Measurements from ENCODE around the gene TMEM109.

The TMEM109 gene

DNA sequence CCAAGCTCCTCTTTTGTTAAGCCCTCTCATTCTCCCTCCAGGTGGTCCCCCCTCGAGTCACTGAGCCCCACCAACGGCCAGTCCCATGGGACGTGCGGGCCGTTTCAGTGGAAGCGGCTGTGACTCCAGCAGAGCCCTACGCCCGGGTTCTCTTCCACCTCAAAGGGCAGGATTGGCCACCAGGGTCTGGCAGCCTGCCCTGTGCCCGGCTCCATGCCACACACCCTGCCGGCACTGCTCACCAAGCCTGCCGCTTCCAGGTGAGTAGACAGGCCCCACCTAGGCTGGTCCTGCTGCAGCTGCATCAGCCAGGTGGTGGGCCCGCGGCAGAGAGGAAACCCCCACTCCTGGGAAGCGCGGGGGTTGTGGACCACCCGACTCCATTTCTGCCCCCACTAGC is 13.6 kb downstream of the TMEM109 start:
- DNase-seq (ENCODE audit: low spot score), result no peak
- no peak overlapping the region for H2BK120ac ChIP-seq (ENCODE audit: low read depth, low read length)
- no peak overlapping the region for H4K91ac ChIP-seq (ENCODE audit: low read depth, low read length, poor library complexity)

DNA sequence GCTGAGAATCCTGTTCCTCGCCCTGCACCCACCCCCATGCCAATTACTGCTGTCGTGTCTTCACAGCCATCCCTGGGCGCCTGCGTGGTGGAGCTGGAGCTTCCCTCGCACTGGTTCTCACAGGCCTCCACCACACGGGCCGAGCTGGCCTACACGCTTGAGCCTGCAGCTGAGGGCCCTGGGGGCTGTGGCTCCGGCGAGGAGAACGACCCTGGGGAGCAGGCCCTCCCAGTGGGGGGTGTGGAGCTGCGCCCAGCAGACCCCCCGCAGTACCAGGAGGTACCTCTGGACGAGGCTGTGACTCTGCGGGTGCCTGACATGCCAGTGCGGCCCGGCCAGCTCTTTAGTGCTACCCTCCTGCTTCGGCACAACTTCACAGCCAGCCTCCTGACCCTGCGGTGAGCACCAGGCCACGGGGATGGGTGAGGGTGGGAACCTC is 14.6 kb downstream of the TMEM109 start:
- H2BK12ac ChIP-seq (ENCODE audit: low read length), result no peak overlapping the region
- H2BK5ac ChIP-seq (ENCODE audit: low read length), result no peak overlapping the region
- no peak overlapping the region for H4K91ac ChIP-seq (ENCODE audit: low read depth, low read length, poor library complexity)
- no peak overlapping the region for H3K18ac ChIP-seq (ENCODE audit: low read length)
- peaks cover 11% of the 10 kb centered on the region for H3K79me1 ChIP-seq (ENCODE audit: low read depth, low read length)
- no peak overlapping the region for H3K4me3 ChIP-seq (ENCODE audit: low read length in 2 of 2)
- H3K14ac ChIP-seq (ENCODE audit: low read length), result no peak overlapping the region
- no peak overlapping the region for H4K8ac ChIP-seq (ENCODE audit: low read depth, low read length)
- H3K27ac ChIP-seq (replicated peaks; ENCODE audit: low read length), result no peak overlapping the region
- H2AFZ ChIP-seq (ENCODE audit: low read length), result no peak overlapping the region
- peaks cover 14 to 19% of the 10 kb centered on the region in 2 donors for H3K4me1 ChIP-seq (ENCODE audit: control insufficient read depth in 2 of 2, insufficient read depth in 1 of 2, low read depth in 1 of 2, low read length in 2 of 2)
- H2BK120ac ChIP-seq (ENCODE audit: low read depth, low read length), result no peak overlapping the region
- H2AK5ac ChIP-seq (ENCODE audit: low read depth, low read length), result no peak overlapping the region
- H3K9me3 ChIP-seq (replicated peaks in 1 of 2; ENCODE audit: control insufficient read depth in 2 of 2, insufficient read depth in 1 of 2, low read depth in 1 of 2, low read length in 2 of 2), result no peaks in the 10 kb centered on the region
- H2BK15ac ChIP-seq (ENCODE audit: low read length), result no peak overlapping the region
- DNase-seq (ENCODE audit: low spot score), result no peak
- no CpG with 5 or more reads among the region's 20 CpGs for WGBS, 2 donors (ENCODE audit: extremely low coverage in 2 of 2, insufficient read length in 2 of 2, insufficient replicate concordance in 1 of 2)
- H3K27me3 ChIP-seq (ENCODE audit: control insufficient read depth in 3 of 3, insufficient read depth in 3 of 3, low read depth in 1 of 3, low read length in 3 of 3), result no peaks in the 10 kb centered on the region
- H3K4ac ChIP-seq (ENCODE audit: low read length), result no peak overlapping the region
- H3K36me3 ChIP-seq (replicated peaks in 1 of 2; ENCODE audit: control insufficient read depth in 2 of 2, insufficient read depth in 2 of 2, low read length in 2 of 2), result peaks cover 51 to 74% of the 10 kb centered on the region in 2 donors
- no peak overlapping the region for H3K4me2 ChIP-seq (ENCODE audit: insufficient read depth, low read length, poor library complexity, severe bottlenecking)
- H3K9ac ChIP-seq (ENCODE audit: low read depth, low read length, poor library complexity), result no peak overlapping the region
- no peak overlapping the region for H3K23ac ChIP-seq (ENCODE audit: low read depth, low read length, poor library complexity)

More for the DNA sequence above, 13.6 kb downstream of the TMEM109 start:
- Histone ChIP-seq H3K27ac (replicated peaks; ENCODE audit: low read length) (no peak overlapping the region), H3K14ac (ENCODE audit: low read length) (no peak overlapping the region), H3K4me2 (ENCODE audit: insufficient read depth, low read length, poor library complexity, severe bottlenecking) (no peak overlapping the region), H3K4me3 (ENCODE audit: low read length in 2 of 2) (no peak overlapping the region), H3K9me3 (replicated peaks in 1 of 2; ENCODE audit: control insufficient read depth in 2 of 2, insufficient read depth in 1 of 2, low read depth in 1 of 2, low read length in 2 of 2) (no peaks in the 10 kb centered on the region), H3K4me1 (ENCODE audit: control insufficient read depth in 2 of 2, insufficient read depth in 1 of 2, low read depth in 1 of 2, low read length in 2 of 2) (peaks cover 12 to 16% of the 10 kb centered on the region in 2 donors), H2AK5ac (ENCODE audit: low read depth, low read length) (no peak overlapping the region), H3K23ac (ENCODE audit: low read depth, low read length, poor library complexity) (no peak overlapping the region), H3K79me1 (ENCODE audit: low read depth, low read length) (peaks cover 9% of the 10 kb centered on the region), H4K8ac (ENCODE audit: low read depth, low read length) (no peak overlapping the region), H3K27me3 (ENCODE audit: control insufficient read depth in 3 of 3, insufficient read depth in 3 of 3, low read depth in 1 of 3, low read length in 3 of 3) (no peaks in the 10 kb centered on the region), H3K9ac (ENCODE audit: low read depth, low read length, poor library complexity) (no peak overlapping the region), H3K18ac (ENCODE audit: low read length) (no peak overlapping the region), H3K4ac (ENCODE audit: low read length) (no peak overlapping the region), H2BK12ac (ENCODE audit: low read length) (no peak overlapping the region), H2BK15ac (ENCODE audit: low read length) (no peak overlapping the region), H2AFZ (ENCODE audit: low read length) (no peak overlapping the region), H3K36me3 (replicated peaks in 1 of 2; ENCODE audit: control insufficient read depth in 2 of 2, insufficient read depth in 2 of 2, low read length in 2 of 2) (peaks cover 50 to 73% of the 10 kb centered on the region in 2 donors), H2BK5ac (ENCODE audit: low read length) (no peak overlapping the region)
- WGBS, 2 donors (ENCODE audit: extremely low coverage in 2 of 2, insufficient read length in 2 of 2, insufficient replicate concordance in 1 of 2), result no CpG with 5 or more reads among the region's 16 CpGs

DNA sequence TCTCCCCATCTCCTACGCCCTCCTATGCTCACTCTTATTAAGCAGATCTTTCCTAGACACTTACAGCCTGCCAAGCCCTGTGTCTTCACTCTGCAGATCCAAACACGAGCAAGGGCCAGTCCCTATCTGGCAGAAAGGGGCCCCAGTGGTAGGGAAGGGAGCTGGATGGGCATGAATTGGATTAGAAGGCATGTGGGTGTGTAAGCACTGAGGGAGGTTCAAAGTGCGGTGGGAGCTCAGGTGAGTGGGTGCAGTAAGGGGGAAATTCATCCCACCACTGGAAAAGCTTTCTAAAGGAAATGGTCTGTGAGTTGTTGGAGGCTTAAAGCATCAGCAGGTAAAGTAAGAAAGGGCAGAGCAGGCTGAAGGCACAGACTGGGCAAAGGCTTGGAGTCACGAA is 15.8 kb downstream of the TMEM109 start:
- no peak overlapping the region for H2BK15ac ChIP-seq (ENCODE audit: low read length)
- no peak overlapping the region for H2BK12ac ChIP-seq (ENCODE audit: low read length)
- no peak overlapping the region for H2AFZ ChIP-seq (ENCODE audit: low read length)
- no peak overlapping the region for H3K4me2 ChIP-seq (ENCODE audit: insufficient read depth, low read length, poor library complexity, severe bottlenecking)
- H3K9ac ChIP-seq (ENCODE audit: low read depth, low read length, poor library complexity), result no peak overlapping the region
- H3K79me1 ChIP-seq (ENCODE audit: low read depth, low read length), result peaks cover 12% of the 10 kb centered on the region
- H3K23ac ChIP-seq (ENCODE audit: low read depth, low read length, poor library complexity), result no peak overlapping the region
- no peaks in the 10 kb centered on the region for H3K9me3 ChIP-seq (replicated peaks in 1 of 2; ENCODE audit: control insufficient read depth in 2 of 2, insufficient read depth in 1 of 2, low read depth in 1 of 2, low read length in 2 of 2)
- no peaks in the 10 kb centered on the region for H3K27me3 ChIP-seq (ENCODE audit: control insufficient read depth in 3 of 3, insufficient read depth in 3 of 3, low read depth in 1 of 3, low read length in 3 of 3)
- H3K4me3 ChIP-seq (ENCODE audit: low read length in 2 of 2), result no peak overlapping the region
- H3K14ac ChIP-seq (ENCODE audit: low read length), result no peak overlapping the region
- H3K4me1 ChIP-seq (ENCODE audit: control insufficient read depth in 2 of 2, insufficient read depth in 1 of 2, low read depth in 1 of 2, low read length in 2 of 2), result peaks cover 9 to 14% of the 10 kb centered on the region in 2 donors
- H4K8ac ChIP-seq (ENCODE audit: low read depth, low read length), result no peak overlapping the region
- H3K27ac ChIP-seq (replicated peaks; ENCODE audit: low read length), result no peak overlapping the region
- no peak overlapping the region for H2AK5ac ChIP-seq (ENCODE audit: low read depth, low read length)
- DNase-seq (ENCODE audit: low spot score), result no peak
- no CpG with 5 or more reads among the region's 4 CpGs for WGBS, 2 donors (ENCODE audit: extremely low coverage in 2 of 2, insufficient read length in 2 of 2, insufficient replicate concordance in 1 of 2)
- peaks cover 57 to 84% of the 10 kb centered on the region in 2 donors for H3K36me3 ChIP-seq (replicated peaks in 1 of 2; ENCODE audit: control insufficient read depth in 2 of 2, insufficient read depth in 2 of 2, low read length in 2 of 2)
- no peak overlapping the region for H3K18ac ChIP-seq (ENCODE audit: low read length)
- H3K4ac ChIP-seq (ENCODE audit: low read length), result no peak overlapping the region
- H2BK5ac ChIP-seq (ENCODE audit: low read length), result no peak overlapping the region
- H4K91ac ChIP-seq (ENCODE audit: low read depth, low read length, poor library complexity), result no peak overlapping the region
- H2BK120ac ChIP-seq (ENCODE audit: low read depth, low read length), result no peak overlapping the region

DNA sequence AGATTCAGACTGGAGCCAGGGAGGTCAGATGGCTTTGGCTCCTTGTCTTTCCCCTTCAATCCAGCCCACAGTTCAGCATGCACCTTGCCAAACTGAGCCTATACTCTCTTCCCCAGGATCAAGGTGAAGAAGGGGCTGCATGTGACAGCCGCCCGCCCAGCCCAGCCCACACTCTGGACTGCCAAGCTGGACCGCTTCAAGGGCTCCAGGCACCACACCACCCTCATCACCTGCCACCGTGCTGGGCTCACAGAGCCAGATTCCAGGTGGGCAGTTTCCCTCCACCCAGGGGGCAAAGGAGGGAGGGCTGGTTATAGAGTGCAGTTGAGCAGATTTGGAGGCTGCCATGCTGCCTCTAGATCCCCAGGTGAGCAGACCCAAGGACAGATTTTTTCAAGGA is 16.4 kb downstream of the TMEM109 start:
- no peak overlapping the region for H3K23ac ChIP-seq (ENCODE audit: low read depth, low read length, poor library complexity)
- no peaks in the 10 kb centered on the region for H3K9me3 ChIP-seq (replicated peaks in 1 of 2; ENCODE audit: control insufficient read depth in 2 of 2, insufficient read depth in 1 of 2, low read depth in 1 of 2, low read length in 2 of 2)
- no peak overlapping the region for H2AFZ ChIP-seq (ENCODE audit: low read length)
- H3K9ac ChIP-seq (ENCODE audit: low read depth, low read length, poor library complexity), result no peak overlapping the region
- no peak overlapping the region for H2BK120ac ChIP-seq (ENCODE audit: low read depth, low read length)
- peaks cover 12% of the 10 kb centered on the region for H3K79me1 ChIP-seq (ENCODE audit: low read depth, low read length)
- peaks cover 58 to 90% of the 10 kb centered on the region in 2 donors for H3K36me3 ChIP-seq (replicated peaks in 1 of 2; ENCODE audit: control insufficient read depth in 2 of 2, insufficient read depth in 2 of 2, low read length in 2 of 2)
- no peak overlapping the region for H3K4me3 ChIP-seq (ENCODE audit: low read length in 2 of 2)
- DNase-seq (ENCODE audit: low spot score), result no peak
- H4K91ac ChIP-seq (ENCODE audit: low read depth, low read length, poor library complexity), result no peak overlapping the region
- H2BK12ac ChIP-seq (ENCODE audit: low read length), result no peak overlapping the region
- no peaks in the 10 kb centered on the region for H3K27me3 ChIP-seq (ENCODE audit: control insufficient read depth in 3 of 3, insufficient read depth in 3 of 3, low read depth in 1 of 3, low read length in 3 of 3)
- WGBS, 2 donors (ENCODE audit: extremely low coverage in 2 of 2, insufficient read length in 2 of 2, insufficient replicate concordance in 1 of 2), result no CpG with 5 or more reads among the region's 4 CpGs
- peaks cover 7 to 11% of the 10 kb centered on the region in 2 donors for H3K4me1 ChIP-seq (ENCODE audit: control insufficient read depth in 2 of 2, insufficient read depth in 1 of 2, low read depth in 1 of 2, low read length in 2 of 2)
- H3K4me2 ChIP-seq (ENCODE audit: insufficient read depth, low read length, poor library complexity, severe bottlenecking), result no peak overlapping the region
- no peak overlapping the region for H2BK15ac ChIP-seq (ENCODE audit: low read length)
- no peak overlapping the region for H3K4ac ChIP-seq (ENCODE audit: low read length)
- H2AK5ac ChIP-seq (ENCODE audit: low read depth, low read length), result no peak overlapping the region
- no peak overlapping the region for H3K27ac ChIP-seq (replicated peaks; ENCODE audit: low read length)
- H4K8ac ChIP-seq (ENCODE audit: low read depth, low read length), result no peak overlapping the region
- no peak overlapping the region for H2BK5ac ChIP-seq (ENCODE audit: low read length)
- no peak overlapping the region for H3K14ac ChIP-seq (ENCODE audit: low read length)
- H3K18ac ChIP-seq (ENCODE audit: low read length), result no peak overlapping the region

Measured in neuronal stem cell (in vitro differentiated cells).